Naive B cell (primary cell): ENCODE data around the gene DCAF8. TPM values are rescaled to one million over a fixed set of nuclear protein-coding genes. Genes with fewer than 3 reads are reported as not detected.

Source experiments
- polyA plus RNA-seq, 6 donors: library from polyadenylated mRNA; unstranded; fragments of 300-500 nt; fragmentation: Illumina TruSeq; gene quantifications; one replicate each; pipeline ENCODE4 v1.2.3, GENCODE V29; 2021; ENCODE audit warnings: low read depth in 6 of 6

The DCAF8 gene
- polyA plus RNA-seq, 6 donors from 2014 or later, result 39.1 to 61.5 (median 54.3) TPM

Other genes with a start within 250 kb of the DCAF8 start
- gene PIGM, start 230.6 kb downstream of the DCAF8 start, polyA plus RNA-seq, result 1 to 10 TPM in 5 of 6 donors, under 1 TPM in 1; 0.98 to 2.0 (median 1.5) TPM
- gene KCNJ10, start 192.4 kb downstream of the DCAF8 start, polyA plus RNA-seq, result not detected
- under 1 TPM in 1 of 6 donors, not detected in 5; 0.08 TPM for gene KCNJ9, start 181.0 kb downstream of the DCAF8 start, polyA plus RNA-seq
- 10 to 100 TPM; 33.6 to 53.1 (median 47.7) TPM for gene IGSF8, start 163.9 kb downstream of the DCAF8 start, polyA plus RNA-seq
- gene ATP1A2, start 146.8 kb downstream of the DCAF8 start, polyA plus RNA-seq, result not detected
- gene ATP1A4, start 110.9 kb downstream of the DCAF8 start, polyA plus RNA-seq, result not detected
- not detected for gene CASQ1, start 72.0 kb downstream of the DCAF8 start, polyA plus RNA-seq
- 10 to 100 TPM; 11.2 to 21.6 (median 14.4) TPM for gene PEA15, start 57.2 kb downstream of the DCAF8 start, polyA plus RNA-seq
- gene PEX19, start 22.6 kb upstream of the DCAF8 start, polyA plus RNA-seq, result 100 to 1,000 TPM in 1 of 6 donors, 10 to 100 TPM in 5; 49.2 to 108 (median 57.9) TPM
- gene COPA, start 80.7 kb upstream of the DCAF8 start, polyA plus RNA-seq, result 100 to 1,000 TPM; 107 to 130 (median 119) TPM
- 100 to 1,000 TPM in 1 of 6 donors, 10 to 100 TPM in 5; 81.1 to 182 (median 89.3) TPM for gene NCSTN, start 80.8 kb upstream of the DCAF8 start, polyA plus RNA-seq
- gene NHLH1, start 104.5 kb upstream of the DCAF8 start, polyA plus RNA-seq, result not detected
- under 1 TPM in 5 of 6 donors, not detected in 1; 0.05 to 0.19 (median 0.08) TPM for gene VANGL2, start 138.0 kb upstream of the DCAF8 start, polyA plus RNA-seq